ENCODE measurements around the gene TAPBP. TPM values are rescaled to one million over a fixed set of nuclear protein-coding genes. Genes with fewer than 3 reads are reported as not detected.
A peak's percentile ranks its signal among the peaks of the same experiment; 100 is the strongest.

TAPBP gene
- total and polyA plus RNA-seq, 9 of the 15 experiments (the other 6 are each of a cell fraction or from before 2014, with no cell fraction given): 5.6 to 74.0 (median 22.3) TPM

- TF ChIP-seq MYBL2 (IDR thresholded peaks at IDR 0.05; ENCODE audit: low read depth) (no peak), MYBL2 (CRISPR knock-in tag; IDR thresholded peaks at IDR 0.05; ENCODE audit: borderline replicate concordance) (no peak), SREBF1 (IDR thresholded peaks at IDR 0.05; ENCODE audit: borderline replicate concordance, low read depth, low read length) (no peak; the same call in 1 of the 2 replicates), BRCA1 (IDR thresholded peaks at IDR 0.05) (no peak), BRCA1 (CRISPR knock-in tag; IDR thresholded peaks at IDR 0.05) (no peak), PRDM10 (IDR thresholded peaks at IDR 0.05; ENCODE audit: partially characterized antibody) (no peak), RCOR1 (IDR thresholded peaks at IDR 0.05; ENCODE audit: borderline replicate concordance in 1 of 2, low read depth in 2 of 2, low read length in 2 of 2) (peak; percentile 18 to 41; a peak in 1 of 4 replicates), VEZF1 (CRISPR knock-in tag; IDR thresholded peaks at IDR 0.05) (peak; percentile 66), RBM14 (IDR thresholded peaks at IDR 0.05; ENCODE audit: borderline replicate concordance, insufficient read depth, low read depth, low read length) (0 out of 2 replicates have a peak, but pooled peaks have one; percentile 38), ELF2 (CRISPR knock-in tag; IDR thresholded peaks at IDR 0.05) (peak; percentile 49), ZNF717 (CRISPR knock-in tag; IDR thresholded peaks at IDR 0.05) (no peak), IRF2 (CRISPR knock-in tag; IDR thresholded peaks at IDR 0.05) (no peak), ZNF140 (CRISPR knock-in tag; IDR thresholded peaks at IDR 0.05) (no peak), CLOCK (CRISPR knock-in tag; IDR thresholded peaks at IDR 0.05; ENCODE audit: borderline replicate concordance) (no peak), ARNT (IDR thresholded peaks at IDR 0.05) (peak; percentile 26 to 82; a peak in 3 of 4 replicates), KAT8 (IDR thresholded peaks at IDR 0.05; ENCODE audit: low read depth) (no peak), ARID3A (IDR thresholded peaks at IDR 0.05; ENCODE audit: borderline replicate concordance, low read depth, low read length) (no peak), CHD2 (IDR thresholded peaks at IDR 0.05; ENCODE audit: low read depth, low read length) (peak; percentile 46), DDX20 (tag; IDR thresholded peaks at IDR 0.05; ENCODE audit: low read depth) (no peak)
These were observed 14.5 kb downstream of the TAPBP start (continued) for GRCh38 chr6:33299237-33299944.

Measured in K562 (cell line).